CD4-positive, CD25-positive, alpha-beta regulatory T cell (primary cell): ENCODE data around the gene SLC35A3. TPM values are rescaled to one million over a fixed set of nuclear protein-coding genes. Genes with fewer than 3 reads are reported as not detected.
"Not testable (repeated sequence)": the region's sequence is repeated elsewhere in the genome, so short reads cannot be mapped to it uniquely, and the experiment has no call there.

Source experiments
- ATAC-seq, 2 donors: fragments of 150-1000 bp; cut with Tn5 transposase; one replicate each; pipeline ENCODE4 v1.10.0; 2021; ENCODE audit warnings: low read depth in 2 of 2, moderate number of reproducible peaks in 2 of 2, moderate library complexity in 1 of 2
- DNase-seq, 3 donors: peaks; one replicate each; pipeline versions ENCODE4 v3.0.0 to v3.0.0-alpha.2; 2012 to 2022; ENCODE audit warnings: mixed read lengths in 1 of 3
- H3K27ac ChIP-seq: one replicate; pipeline ENCODE4 v1.7.0; 2013; ENCODE audit warnings: mild to moderate bottlenecking, low read length; ENCODE audit not compliant: insufficient read depth, poor library complexity, severe bottlenecking
- H3K27me3 ChIP-seq: one replicate; pipeline ENCODE4 v1.7.0; 2013; ENCODE audit warnings: low read length; ENCODE audit not compliant: control insufficient read depth, insufficient read depth
- H3K36me3 ChIP-seq: one replicate; pipeline ENCODE4 v1.7.0; 2013; ENCODE audit warnings: mild to moderate bottlenecking, low read length, moderate library complexity; ENCODE audit not compliant: control insufficient read depth, insufficient read depth
- H3K4me1 ChIP-seq: 2 replicates; pipeline ENCODE4 v1.7.0; 2013; ENCODE audit warnings: mild to moderate bottlenecking, low read length; ENCODE audit not compliant: insufficient read depth, control insufficient read depth, poor library complexity, severe bottlenecking
- H3K4me3 ChIP-seq: one replicate; pipeline ENCODE4 v1.7.0; 2013; ENCODE audit warnings: low read depth, mild to moderate bottlenecking, low read length, moderate library complexity
- H3K9me3 ChIP-seq, 2 experiments: 1 replicate in 1 of 2; 2 replicates in 1 of 2; pipeline ENCODE4 v1.7.0; 2013; ENCODE audit warnings: low read length in 2 of 2, mild to moderate bottlenecking in 1 of 2, moderate library complexity in 1 of 2; ENCODE audit not compliant: control insufficient read depth in 2 of 2
- H3K27ac Mint-ChIP-seq, 3 donors: one replicate each; pipeline ENCODE4 v1.8.0; 2020 to 2022; ENCODE audit warnings: mild to moderate bottlenecking in 3 of 3, mixed read lengths in 3 of 3, moderate library complexity in 2 of 3
- H3K27me3 Mint-ChIP-seq: one replicate; pipeline ENCODE4 v1.8.0; 2022; ENCODE audit warnings: mild to moderate bottlenecking, mixed read lengths
- H3K36me3 Mint-ChIP-seq: one replicate; pipeline ENCODE4 v1.8.0; 2020; ENCODE audit warnings: mixed read lengths
- H3K4me1 Mint-ChIP-seq, 4 donors: one replicate each; pipeline ENCODE4 v1.8.0; 2020 to 2022; ENCODE audit warnings: mixed read lengths in 4 of 4, mild to moderate bottlenecking in 1 of 4
- H3K4me3 Mint-ChIP-seq, 4 donors: one replicate each; pipeline ENCODE4 v1.8.0; 2020 to 2022; ENCODE audit warnings: mild to moderate bottlenecking in 4 of 4, mixed read lengths in 4 of 4, moderate library complexity in 3 of 4
- H3K9me3 Mint-ChIP-seq, 7 donors: one replicate each; pipeline ENCODE4 v1.8.0; 2020 to 2022; ENCODE audit warnings: mixed read lengths in 7 of 7, mild to moderate bottlenecking in 3 of 7, moderate library complexity in 2 of 7
- polyA plus RNA-seq, 4 donors: library from polyadenylated mRNA; unstranded; fragments of 300-500 nt; fragmentation: Illumina TruSeq; gene quantifications; one replicate each; pipeline ENCODE4 v1.2.3, GENCODE V29; 2021
- total RNA-seq: library from RNA; stranded (reverse); gene quantifications from one replicate; pipeline ENCODE4 v1.2.3, GENCODE V29; 2022

Gene SLC35A3
- total and polyA plus RNA-seq, 5 donors from 2014 or later: 9.5 to 25.1 (median 14.0) TPM

DNA sequence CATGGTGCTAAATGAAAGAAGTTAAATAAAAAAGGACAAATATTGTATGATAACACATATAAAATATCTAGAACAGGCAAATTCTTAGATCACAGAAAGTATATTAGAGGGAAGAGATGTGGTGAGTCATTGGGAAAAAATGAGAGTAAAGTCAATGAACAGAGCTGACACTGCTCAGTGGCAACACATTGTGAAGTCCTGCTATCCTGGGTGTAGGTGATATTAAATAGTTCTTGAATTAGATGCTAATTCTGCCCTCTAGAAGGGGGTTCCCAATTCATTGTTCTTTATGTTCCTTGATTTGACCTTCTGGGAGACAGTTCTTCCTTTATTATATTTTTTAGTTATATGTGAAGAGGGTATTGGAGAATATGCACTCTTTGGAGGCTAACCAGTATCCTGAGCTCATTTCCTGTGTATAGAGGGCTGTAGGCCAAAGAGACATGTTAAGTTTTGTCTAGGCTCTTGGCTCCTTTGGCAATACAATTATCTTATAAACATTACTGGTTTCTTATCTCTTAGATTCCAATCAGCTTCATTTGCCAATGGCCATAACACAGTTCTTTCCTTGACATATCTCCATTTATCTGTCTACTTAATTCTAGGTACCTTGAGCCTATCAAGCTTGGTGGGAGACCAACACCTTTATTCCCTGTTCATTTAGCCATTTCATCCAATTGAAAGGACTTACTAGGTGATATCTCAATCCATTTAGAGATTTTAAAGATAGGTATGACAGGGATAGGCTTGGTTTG lies 6.6 kb upstream of the SLC35A3 start:
- no peak for ATAC-seq
- no peaks in the 10 kb centered on the region for H3K9me3 Mint-ChIP-seq
- Histone ChIP-seq H3K27me3 (no peaks in the 10 kb centered on the region), H3K27ac (no peak overlapping the region), H3K4me3 (no peak overlapping the region), H3K4me1 (no peaks in the 10 kb centered on the region), H3K36me3 (no peaks in the 10 kb centered on the region), H3K9me3 (no peaks in the 10 kb centered on the region)
- no peak overlapping the region for H3K27ac Mint-ChIP-seq
- no peaks in the 10 kb centered on the region for H3K36me3 Mint-ChIP-seq
- no peak for DNase-seq
- peaks cover 4% of the 10 kb centered on the region for H3K27me3 Mint-ChIP-seq
- H3K4me3 Mint-ChIP-seq: no peak overlapping the region
- peaks cover 0 to 5% (median 2%) of the 10 kb centered on the region in 4 donors for H3K4me1 Mint-ChIP-seq

DNA sequence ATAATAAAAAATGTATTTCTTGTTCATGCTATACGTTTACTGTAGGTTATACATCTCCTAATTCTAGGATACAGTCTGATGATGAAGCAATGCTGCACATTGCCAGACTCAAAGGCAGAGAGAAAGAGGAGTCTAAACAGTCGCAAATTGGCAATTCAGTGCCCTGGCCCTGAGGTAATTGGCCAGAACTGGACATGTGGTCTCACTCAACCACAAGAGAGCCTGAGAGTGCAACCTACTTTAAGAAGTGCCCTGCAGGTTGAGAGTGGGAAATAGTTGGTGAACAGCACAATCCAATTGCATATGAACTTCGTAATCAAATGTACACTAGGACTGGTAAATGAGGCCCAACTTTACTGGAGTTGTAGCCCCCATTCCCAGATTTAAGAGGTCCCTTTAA lies 5.0 kb upstream of the SLC35A3 start:
- Histone ChIP-seq H3K27ac (no peak overlapping the region), H3K4me1 (peaks cover 7% of the 10 kb centered on the region), H3K36me3 (no peaks in the 10 kb centered on the region), H3K4me3 (no peak overlapping the region), H3K9me3 (no peaks in the 10 kb centered on the region), H3K27me3 (no peaks in the 10 kb centered on the region)
- Mint-ChIP-seq H3K9me3 (no peaks in the 10 kb centered on the region), H3K27me3 (peaks cover 4% of the 10 kb centered on the region), H3K36me3 (no peaks in the 10 kb centered on the region), H3K27ac (no peak overlapping the region), H3K4me3 (peak overlapping the region in 1 of 4 donors; percentile 29), H3K4me1 (peaks cover 4 to 19% (median 14%) of the 10 kb centered on the region in 4 donors)
- DNase-seq: no peak
- ATAC-seq: no peak

DNA sequence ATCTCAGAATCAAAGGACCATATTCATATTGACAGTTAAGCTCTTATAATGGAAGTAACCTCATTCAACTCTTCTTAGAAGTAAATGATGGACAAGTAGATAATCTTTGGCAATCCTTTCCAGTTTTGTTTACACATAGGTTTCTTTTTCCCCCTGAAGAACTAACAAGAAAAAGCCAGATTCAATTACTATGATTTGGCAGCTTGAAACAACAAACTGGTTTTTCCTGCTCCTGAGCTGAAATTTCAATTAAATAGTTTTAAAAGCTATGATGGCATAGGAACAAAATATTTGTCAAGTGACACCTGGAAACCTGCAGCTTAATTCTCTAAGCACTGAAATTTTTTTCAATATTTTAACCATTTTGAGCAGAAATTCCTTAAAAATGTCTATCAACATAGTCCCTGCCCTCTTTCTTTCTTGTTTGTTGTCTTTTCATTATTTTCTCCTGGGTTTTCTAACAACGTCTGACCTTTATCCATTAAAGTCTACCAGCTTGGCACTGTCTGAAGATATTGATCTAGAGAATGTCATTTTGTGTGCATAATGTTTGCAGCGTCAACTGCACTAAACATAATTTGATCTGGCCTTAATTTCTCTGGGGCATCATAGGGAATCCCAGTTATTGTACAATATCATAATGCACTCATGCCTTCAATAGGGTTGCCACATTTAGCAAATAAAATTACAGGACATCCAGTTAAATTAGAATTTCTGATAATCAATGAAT lies 4.0 kb upstream of the SLC35A3 start:
- Mint-ChIP-seq H3K4me3 (no peak overlapping the region), H3K4me1 (peaks cover 10 to 26% (median 18%) of the 10 kb centered on the region in 4 donors), H3K9me3 (no peaks in the 10 kb centered on the region), H3K27me3 (peaks cover 4% of the 10 kb centered on the region), H3K27ac (no peak overlapping the region), H3K36me3 (peaks cover 4% of the 10 kb centered on the region)
- Histone ChIP-seq H3K4me3 (no peak overlapping the region), H3K27ac (no peak overlapping the region), H3K9me3 (no peaks in the 10 kb centered on the region), H3K36me3 (no peaks in the 10 kb centered on the region), H3K4me1 (peaks cover 14% of the 10 kb centered on the region), H3K27me3 (no peaks in the 10 kb centered on the region)
- ATAC-seq (no peak), DNase-seq (no peak)

DNA sequence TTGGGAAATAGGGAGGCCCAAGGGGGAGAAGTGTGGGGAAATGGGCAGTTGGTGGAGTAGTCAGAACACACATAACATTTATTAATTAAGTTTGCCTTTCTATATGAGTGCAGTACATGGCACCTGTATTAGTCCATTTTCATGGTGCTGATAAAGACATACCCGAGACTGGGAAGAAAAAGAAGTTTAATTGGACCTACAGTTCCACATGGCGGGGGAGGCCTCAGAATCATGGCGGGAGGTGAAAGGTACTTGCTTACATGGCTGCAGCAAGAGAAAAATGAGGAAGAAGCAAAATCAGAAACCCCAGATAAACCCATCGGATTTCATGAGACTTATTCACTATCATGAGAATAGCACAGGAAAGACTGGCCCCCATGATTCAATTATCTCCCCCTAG lies 1.6 kb upstream of the SLC35A3 start:
- H3K36me3 ChIP-seq: no peaks in the 10 kb centered on the region
- no peak for ATAC-seq
- H3K27ac ChIP-seq: no peak overlapping the region
- H3K9me3 Mint-ChIP-seq: no peaks in the 10 kb centered on the region
- no peak overlapping the region for H3K4me3 ChIP-seq
- H3K36me3 Mint-ChIP-seq: peaks cover 4% of the 10 kb centered on the region
- no peaks in the 10 kb centered on the region for H3K27me3 ChIP-seq
- H3K4me1 ChIP-seq: peaks cover 20% of the 10 kb centered on the region
- peak overlapping the region; percentile 71 to 100 (median 95) for H3K4me3 Mint-ChIP-seq
- H3K4me1 Mint-ChIP-seq: peaks cover 18 to 44% (median 33%) of the 10 kb centered on the region in 4 donors
- DNase-seq: no peak
- H3K27ac Mint-ChIP-seq: peak overlapping the region in 1 of 3 donors; percentile 2
- peaks cover 4% of the 10 kb centered on the region for H3K27me3 Mint-ChIP-seq
- no peaks in the 10 kb centered on the region for H3K9me3 ChIP-seq

DNA sequence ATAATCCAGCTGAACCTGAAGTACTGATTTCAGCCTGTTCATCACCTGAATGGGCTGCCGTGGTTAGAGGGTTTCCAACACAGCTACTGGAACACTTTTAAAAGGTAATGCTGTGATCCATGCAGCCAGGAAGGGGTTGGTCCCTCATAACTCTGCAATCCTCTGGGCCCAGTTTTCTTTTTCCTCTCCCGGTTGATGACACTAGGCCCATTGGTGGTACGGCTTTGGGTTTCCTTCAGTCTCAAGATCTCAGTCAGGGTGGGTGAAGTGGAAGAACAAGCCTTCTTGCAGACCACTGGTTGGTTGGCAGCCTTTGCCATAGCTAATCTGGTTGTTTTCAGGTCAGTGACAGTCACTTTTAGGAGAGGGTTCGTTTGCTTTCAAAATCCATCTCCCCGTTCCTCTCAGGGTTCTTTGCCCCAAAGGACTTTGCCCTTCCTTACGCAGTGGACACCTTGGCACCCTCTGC lies 502 bp upstream of the SLC35A3 start:
- peaks cover 4% of the 10 kb centered on the region for H3K27me3 Mint-ChIP-seq
- DNase-seq (no peak), ATAC-seq (no peak)
- Histone ChIP-seq H3K36me3 (no peaks in the 10 kb centered on the region), H3K4me1 (peaks cover 20% of the 10 kb centered on the region), H3K27me3 (no peaks in the 10 kb centered on the region), H3K27ac (peak overlapping the region; percentile 78), H3K4me3 (peak overlapping the region; percentile 72), H3K9me3 (no peaks in the 10 kb centered on the region)
- peak overlapping the region; percentile 72 to 92 (median 79) for H3K27ac Mint-ChIP-seq
- peak overlapping the region; percentile 99 to 100 (median 100) for H3K4me3 Mint-ChIP-seq
- peaks cover 4% of the 10 kb centered on the region for H3K36me3 Mint-ChIP-seq
- H3K4me1 Mint-ChIP-seq: peaks cover 23 to 50% (median 37%) of the 10 kb centered on the region in 4 donors
- H3K9me3 Mint-ChIP-seq: no peaks in the 10 kb centered on the region

DNA sequence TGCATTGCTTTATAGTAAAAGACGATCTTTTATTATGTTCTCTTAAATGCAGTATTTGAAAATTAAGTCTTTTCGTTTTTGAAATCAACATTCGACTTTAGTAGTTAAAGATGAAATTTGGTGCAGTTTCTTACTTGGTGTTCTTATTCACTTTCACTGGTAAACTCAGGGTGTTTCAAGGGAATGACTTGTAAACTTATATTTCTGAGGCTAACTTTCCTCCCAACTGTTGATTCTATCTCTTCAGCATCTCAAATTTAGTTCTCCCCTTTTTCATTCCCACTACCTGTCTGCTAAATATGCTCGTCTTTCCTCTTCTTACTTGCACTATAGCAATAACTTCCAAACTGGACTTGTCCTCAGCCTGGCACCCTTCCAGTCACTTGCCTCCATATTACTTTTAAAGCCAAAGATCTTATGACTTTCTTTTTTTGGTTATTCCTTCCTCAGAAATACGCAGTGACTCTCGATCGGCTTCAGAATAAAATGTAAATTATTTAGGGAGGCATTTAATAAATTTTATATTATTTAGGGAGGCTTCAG lies 988 bp downstream of the SLC35A3 start:
- peaks cover 29 to 55% (median 45%) of the 10 kb centered on the region in 4 donors for H3K4me1 Mint-ChIP-seq

DNA sequence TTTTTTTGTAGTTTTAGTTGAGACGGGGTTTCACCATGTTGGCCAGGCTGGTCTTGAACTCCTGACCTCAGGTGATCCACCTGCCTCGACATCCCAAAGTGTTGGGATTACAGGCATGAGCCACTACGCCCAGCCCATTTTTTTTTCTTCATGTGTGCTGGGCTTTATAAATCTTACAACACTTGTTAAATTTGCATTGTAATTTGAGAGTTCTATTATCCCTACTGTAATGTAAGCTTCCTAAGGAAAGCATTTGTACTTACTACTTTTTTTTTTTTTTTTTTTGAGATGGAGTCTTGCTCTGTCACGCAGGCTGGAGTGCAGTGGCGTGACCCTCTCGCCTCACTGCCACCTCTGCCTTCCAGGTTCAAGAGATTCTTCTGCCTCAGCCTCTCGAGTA lies 2.3 kb downstream of the SLC35A3 start:
- not testable (repeated sequence) for H3K27ac ChIP-seq, DNase-seq, H3K27me3 ChIP-seq, H3K27me3 Mint-ChIP-seq, H3K9me3 Mint-ChIP-seq, H3K9me3 ChIP-seq, H3K4me3 ChIP-seq, ATAC-seq
- Mint-ChIP-seq H3K4me1 (peaks cover 29 to 58% (median 47%) of the 10 kb centered on the region in 4 donors), H3K36me3 (peaks cover 18% of the 10 kb centered on the region), H3K27ac (peak overlapping the region in 1 of 3 donors; percentile 64), H3K4me3 (peak overlapping the region; percentile 53 to 89 (median 80))
- peaks cover 17% of the 10 kb centered on the region for H3K36me3 ChIP-seq
- peaks cover 23% of the 10 kb centered on the region for H3K4me1 ChIP-seq

More for the DNA sequence above, 988 bp downstream of the SLC35A3 start:
- Histone ChIP-seq H3K27ac (peak overlapping the region; percentile 78), H3K4me3 (peak overlapping the region; percentile 91), H3K4me1 (peaks cover 20% of the 10 kb centered on the region), H3K9me3 (no peaks in the 10 kb centered on the region), H3K36me3 (peaks cover 12% of the 10 kb centered on the region), H3K27me3 (no peaks in the 10 kb centered on the region)
- Mint-ChIP-seq H3K27me3 (peaks cover 4% of the 10 kb centered on the region), H3K27ac (peak overlapping the region; percentile 92 to 99 (median 93)), H3K4me3 (peak overlapping the region; percentile 99 to 100 (median 100)), H3K9me3 (no peaks in the 10 kb centered on the region), H3K36me3 (peaks cover 9% of the 10 kb centered on the region)
- DNase-seq (no peak), ATAC-seq (no peak)
